Nephron progenitor cell (in vitro differentiated cells): ENCODE measurements around the gene TOR1AIP2.

ENCODE experiments used
- DNase-seq: peaks from one replicate; pipeline ENCODE4 v3.0.0; 2021
- H3K27ac Mint-ChIP-seq: 2 replicates; pipeline ENCODE4 v1.8.0; 2021; ENCODE audit warnings: mild to moderate bottlenecking, moderate library complexity, mixed read lengths
- H3K27me3 Mint-ChIP-seq: 2 replicates; pipeline ENCODE4 v1.8.0; 2021; ENCODE audit warnings: mild to moderate bottlenecking, low read depth, mixed read lengths; ENCODE audit not compliant: poor library complexity
- H3K36me3 Mint-ChIP-seq: 2 replicates; pipeline ENCODE4 v1.8.0; 2021; ENCODE audit warnings: low read depth, mixed read lengths
- H3K4me1 Mint-ChIP-seq: 2 replicates; pipeline ENCODE4 v1.8.0; 2021; ENCODE audit warnings: mixed read lengths
- H3K4me3 Mint-ChIP-seq: 2 replicates; pipeline ENCODE4 v1.8.0; 2021; ENCODE audit warnings: mild to moderate bottlenecking, moderate library complexity, mixed read lengths
- H3K9me3 Mint-ChIP-seq: 2 replicates; pipeline ENCODE4 v1.8.0; 2021; ENCODE audit warnings: mild to moderate bottlenecking, moderate library complexity, mixed read lengths
- TF ChIP-seq, protein P1 (sequence below): fragments of 200-600 bp; sonication (generic); IDR thresholded peaks from 2 replicates; pipeline ENCODE4 v1.5.0; 2021; ENCODE audit warnings: antibody characterized with exemption

TOR1AIP2 gene

DNA sequence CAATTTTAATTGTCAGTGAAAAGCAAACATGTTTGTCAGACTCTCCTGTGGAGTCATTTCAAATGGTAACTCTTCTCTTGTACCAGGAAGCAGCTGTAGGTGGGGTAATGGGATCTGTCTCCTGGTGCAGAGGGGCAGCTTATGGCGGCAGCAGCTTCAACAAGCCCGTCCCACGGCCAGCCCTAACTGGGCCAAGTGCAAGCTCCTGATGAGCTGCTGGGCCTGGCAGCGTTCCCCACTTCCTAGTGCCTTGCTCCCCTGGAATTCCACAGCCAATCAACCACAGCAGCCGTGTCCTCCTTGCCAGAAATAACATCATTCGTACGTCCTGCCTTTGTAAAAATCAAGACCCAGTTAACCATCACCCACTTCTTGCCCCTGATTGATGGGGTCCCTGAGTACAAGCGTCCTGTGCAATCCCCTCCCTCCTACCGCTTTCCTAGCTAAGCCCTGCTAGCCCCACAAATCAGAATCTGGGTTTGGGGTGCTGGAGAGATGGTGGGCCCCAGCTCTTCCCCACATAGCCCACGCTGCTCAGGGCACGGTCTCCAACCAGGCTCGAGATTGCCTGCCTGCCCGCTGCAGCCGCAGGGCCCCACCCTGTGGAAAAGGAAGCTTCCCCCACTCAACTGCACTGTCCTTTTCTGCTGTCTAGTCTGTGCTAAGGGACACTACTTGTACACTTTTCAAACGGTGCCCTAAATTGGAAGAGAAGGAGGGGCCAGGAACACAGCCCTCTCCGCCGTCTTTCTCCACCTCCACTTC is 61.2 kb downstream of the TOR1AIP2 start:
- peak overlapping the region; percentile 90 for H3K4me3 Mint-ChIP-seq
- H3K9me3 Mint-ChIP-seq = no peaks in the 10 kb centered on the region
- no peak for DNase-seq
- H3K27ac Mint-ChIP-seq = peak overlapping the region; percentile 36
- H3K36me3 Mint-ChIP-seq = no peaks in the 10 kb centered on the region
- TF ChIP-seq, protein P1, sequence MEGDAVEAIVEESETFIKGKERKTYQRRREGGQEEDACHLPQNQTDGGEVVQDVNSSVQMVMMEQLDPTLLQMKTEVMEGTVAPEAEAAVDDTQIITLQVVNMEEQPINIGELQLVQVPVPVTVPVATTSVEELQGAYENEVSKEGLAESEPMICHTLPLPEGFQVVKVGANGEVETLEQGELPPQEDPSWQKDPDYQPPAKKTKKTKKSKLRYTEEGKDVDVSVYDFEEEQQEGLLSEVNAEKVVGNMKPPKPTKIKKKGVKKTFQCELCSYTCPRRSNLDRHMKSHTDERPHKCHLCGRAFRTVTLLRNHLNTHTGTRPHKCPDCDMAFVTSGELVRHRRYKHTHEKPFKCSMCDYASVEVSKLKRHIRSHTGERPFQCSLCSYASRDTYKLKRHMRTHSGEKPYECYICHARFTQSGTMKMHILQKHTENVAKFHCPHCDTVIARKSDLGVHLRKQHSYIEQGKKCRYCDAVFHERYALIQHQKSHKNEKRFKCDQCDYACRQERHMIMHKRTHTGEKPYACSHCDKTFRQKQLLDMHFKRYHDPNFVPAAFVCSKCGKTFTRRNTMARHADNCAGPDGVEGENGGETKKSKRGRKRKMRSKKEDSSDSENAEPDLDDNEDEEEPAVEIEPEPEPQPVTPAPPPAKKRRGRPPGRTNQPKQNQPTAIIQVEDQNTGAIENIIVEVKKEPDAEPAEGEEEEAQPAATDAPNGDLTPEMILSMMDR = no peak
- H3K27me3 Mint-ChIP-seq = peaks cover 31% of the 10 kb centered on the region
- peaks cover 85% of the 10 kb centered on the region for H3K4me1 Mint-ChIP-seq

DNA sequence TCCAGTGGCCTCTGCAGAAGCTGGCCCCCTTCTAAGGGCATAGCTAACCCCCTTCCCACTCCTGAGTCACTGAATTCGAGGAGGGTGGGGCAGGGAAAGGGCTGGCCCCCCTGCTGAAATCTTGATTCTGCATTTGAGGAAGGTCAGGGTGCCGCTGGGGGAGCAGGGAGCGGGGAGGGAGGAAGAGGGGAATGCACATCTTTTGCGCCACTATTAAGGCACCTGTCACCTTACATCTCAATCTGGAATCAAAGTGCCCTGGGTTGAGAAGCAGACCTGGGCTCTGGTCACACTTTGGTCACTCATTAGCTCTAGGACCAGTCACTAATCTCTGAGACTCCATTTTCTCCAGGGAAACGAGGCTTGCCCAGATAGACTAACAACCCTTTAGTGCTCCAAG is 62.0 kb downstream of the TOR1AIP2 start:
- no peaks in the 10 kb centered on the region for H3K9me3 Mint-ChIP-seq
- peaks cover 92% of the 10 kb centered on the region for H3K4me1 Mint-ChIP-seq
- peak overlapping the region; percentile 90 for H3K4me3 Mint-ChIP-seq
- no peak for DNase-seq
- TF ChIP-seq, protein P1 = no peak
- H3K27ac Mint-ChIP-seq = no peak overlapping the region
- H3K27me3 Mint-ChIP-seq = peaks cover 34% of the 10 kb centered on the region
- H3K36me3 Mint-ChIP-seq = no peaks in the 10 kb centered on the region

GRCh38 chr1:179814546-179814838 is 63.1 kb downstream of the TOR1AIP2 start:
- Mint-ChIP-seq H3K27me3 (peaks cover 39% of the 10 kb centered on the region), H3K9me3 (no peaks in the 10 kb centered on the region), H3K36me3 (no peaks in the 10 kb centered on the region), H3K27ac (peak overlapping the region; percentile 51), H3K4me3 (peak overlapping the region; percentile 90), H3K4me1 (peaks cover 97% of the 10 kb centered on the region)
- TF ChIP-seq, protein P1 = no peak
- no peak for DNase-seq

- H3K9me3 Mint-ChIP-seq = no peaks in the 10 kb centered on the region
- no peak overlapping the region for H3K27ac Mint-ChIP-seq
- no peak for DNase-seq
- peak overlapping the region; percentile 90 for H3K4me3 Mint-ChIP-seq
- H3K27me3 Mint-ChIP-seq = peaks cover 36% of the 10 kb centered on the region
- H3K36me3 Mint-ChIP-seq = no peaks in the 10 kb centered on the region
- peaks cover 92% of the 10 kb centered on the region for H3K4me1 Mint-ChIP-seq
- TF ChIP-seq, protein P1 = no peak
Observed at GRCh38 chr1:179813626-179814545, 63.7 kb downstream of the TOR1AIP2 start.

DNA sequence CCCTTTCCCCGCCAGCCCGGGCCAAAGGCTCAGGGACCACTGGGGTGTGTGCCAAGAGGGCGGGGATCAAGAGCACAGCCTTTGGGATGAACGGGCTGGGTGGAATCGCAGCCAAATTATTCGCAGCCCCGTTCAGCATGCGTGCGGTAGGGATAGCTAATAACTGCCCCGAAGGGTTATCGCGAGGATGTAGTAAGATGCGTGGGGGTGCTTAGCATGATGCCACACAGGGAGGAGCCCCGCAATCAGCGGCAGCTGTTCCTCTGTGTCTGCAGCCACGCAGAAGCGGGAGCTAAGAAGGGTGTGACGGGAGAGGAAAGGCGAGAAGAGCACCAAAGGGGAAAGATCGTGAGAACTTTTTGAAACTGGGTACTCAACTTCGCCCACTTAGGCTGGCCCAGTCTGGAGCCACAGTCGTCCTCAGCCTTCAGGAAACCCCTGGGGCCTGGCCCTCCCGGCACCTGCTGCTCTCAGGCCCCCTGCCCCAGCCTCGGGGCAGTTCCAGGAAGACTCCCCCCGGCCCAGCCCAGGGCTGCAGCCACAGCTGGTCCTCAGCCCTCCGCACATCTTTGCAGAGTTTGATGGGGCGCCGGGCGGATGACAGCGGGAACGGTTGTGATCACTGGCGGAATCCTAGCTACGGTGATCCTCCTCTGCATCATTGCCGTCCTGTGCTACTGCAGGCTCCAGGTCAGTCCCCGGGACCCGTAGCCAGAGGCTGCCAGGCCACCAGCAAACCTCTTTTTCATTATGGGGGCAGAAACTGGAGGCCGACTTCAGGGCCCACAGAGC is 64.9 kb downstream of the TOR1AIP2 start:
- Mint-ChIP-seq H3K9me3 (no peaks in the 10 kb centered on the region), H3K4me1 (peaks cover 90% of the 10 kb centered on the region), H3K27me3 (peaks cover 36% of the 10 kb centered on the region), H3K36me3 (no peaks in the 10 kb centered on the region), H3K4me3 (peak overlapping the region; percentile 52), H3K27ac (no peak overlapping the region)
- TF ChIP-seq, protein P1 = no peak
- no peak for DNase-seq
